GM15510 (cell line): ENCODE results near the gene C1QTNF1.

Source experiments
- POLR2A ChIP-seq: IDR thresholded peaks from 3 replicates; pipeline ENCODE4 v1.6.1; 2011; ENCODE audit warnings: borderline replicate concordance; ENCODE audit not compliant: insufficient read length; ENCODE audit errors: extremely low read depth

The C1QTNF1 gene

GRCh38 chr17:79023886-79024771 is at the start of gene C1QTNF1:
Gene C1QTNF1 (plus strand): TSS chr17:79024169. CDS start chr17:79043969, 19,800 bp downstream.
- no peak for TF ChIP-seq POLR2A

DNA sequence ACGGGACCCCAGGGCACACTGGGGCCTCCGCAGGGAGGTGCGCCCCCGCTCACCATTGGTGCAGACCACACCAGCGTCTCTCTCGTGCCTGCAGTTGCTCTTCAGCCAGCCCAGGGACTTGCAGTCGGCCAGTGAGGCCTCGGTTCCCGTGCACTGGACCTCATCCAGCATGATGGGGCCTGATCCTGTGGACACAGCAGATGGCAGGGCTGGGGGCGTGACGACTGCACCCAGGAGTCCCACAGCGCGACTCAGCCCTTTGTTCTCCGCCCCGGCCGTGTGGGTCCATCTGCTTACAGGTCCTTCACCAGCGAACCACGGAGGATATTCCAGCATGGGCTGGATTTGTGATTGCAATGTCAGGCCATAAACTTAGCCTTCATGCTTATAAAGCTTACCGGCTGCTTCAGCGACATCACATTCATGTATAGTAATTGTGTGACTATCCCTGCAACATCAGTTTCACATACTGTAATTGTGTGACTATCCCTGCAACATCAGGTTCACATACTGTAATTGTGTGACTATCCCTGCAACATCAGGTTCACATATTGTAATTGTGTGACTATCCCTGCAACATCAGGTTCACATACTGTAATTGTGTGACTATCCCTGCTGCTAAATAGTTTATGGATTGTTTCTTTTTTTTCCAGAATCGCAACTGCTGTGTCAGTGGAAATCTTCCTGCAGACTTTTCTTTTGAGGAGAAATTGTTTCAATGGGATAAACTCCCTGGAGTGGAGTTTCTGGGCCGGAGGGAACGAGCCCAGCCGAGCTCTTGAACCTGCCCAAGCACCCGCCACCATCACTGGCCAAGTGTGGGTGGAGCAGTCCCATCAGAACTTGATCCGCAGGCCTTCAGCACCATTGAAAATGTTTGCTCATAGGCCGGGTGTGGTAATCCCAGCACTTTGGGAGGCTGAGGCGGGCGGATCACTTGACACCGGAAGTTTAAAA is 49.1 kb upstream of the C1QTNF1 start:
- TF ChIP-seq POLR2A, result no peak

GRCh38 chr17:78976907-78977680 is 46.9 kb upstream of the C1QTNF1 start:
- no peak for TF ChIP-seq POLR2A

DNA sequence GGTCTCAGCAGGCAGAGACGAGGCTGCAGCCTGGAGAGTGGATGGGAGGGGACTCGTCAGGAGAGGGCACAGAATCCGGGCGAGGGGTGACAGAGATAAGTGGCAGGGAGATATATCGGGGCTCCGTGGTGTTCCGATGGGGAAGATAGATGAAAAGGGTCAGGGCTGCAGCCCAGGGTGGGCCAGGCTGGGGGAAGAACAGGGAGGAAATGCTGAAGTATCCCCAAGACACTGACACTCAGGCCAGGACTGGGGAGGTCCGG is 46.4 kb upstream of the C1QTNF1 start:
- no peak for TF ChIP-seq POLR2A

DNA sequence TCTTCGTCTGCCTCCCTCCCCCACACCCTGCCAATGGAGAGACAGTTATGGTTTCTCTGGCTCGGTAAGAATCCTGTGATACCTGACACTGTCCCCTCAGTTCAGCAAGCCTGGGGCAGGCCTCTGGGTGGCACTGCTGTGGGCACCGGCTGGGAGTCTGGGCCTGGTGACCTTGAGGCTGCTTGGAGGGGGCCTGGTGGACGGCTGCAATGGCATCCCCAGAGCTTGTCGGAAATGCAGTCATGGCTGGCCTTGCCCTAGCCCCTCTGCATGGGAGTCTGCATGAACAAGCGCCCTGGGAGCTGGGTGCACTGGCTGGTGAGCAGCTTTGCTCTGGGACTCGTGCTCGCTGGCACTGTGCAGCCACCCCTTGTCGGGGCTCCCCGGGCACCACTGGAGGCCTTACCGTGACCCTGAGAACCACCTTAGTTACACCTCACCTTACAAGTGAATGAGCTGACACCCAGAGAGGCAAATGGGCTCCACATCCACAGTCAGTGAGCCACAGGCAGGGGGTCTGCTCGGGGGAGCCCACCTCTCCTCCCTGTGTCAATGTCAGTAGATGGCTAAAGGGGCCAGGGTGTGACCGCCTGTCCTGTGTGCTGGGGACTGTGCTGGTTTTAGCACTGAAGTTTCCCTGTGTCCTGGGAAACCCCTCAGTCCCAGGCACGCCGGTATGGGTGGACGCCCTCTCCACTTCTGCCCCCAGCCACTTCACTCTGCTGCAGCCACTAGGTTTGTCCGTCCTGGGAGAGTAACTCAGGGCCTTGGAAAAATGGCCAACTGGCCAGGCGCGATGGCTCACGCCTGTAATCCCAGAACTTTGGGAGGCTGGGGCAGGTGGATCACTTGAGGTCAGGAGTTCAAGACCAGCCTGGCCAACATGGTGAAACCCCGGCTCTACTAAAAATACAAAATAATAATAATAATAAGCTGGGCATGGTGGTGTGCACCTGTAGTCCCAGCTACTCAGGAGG is 45.7 kb upstream of the C1QTNF1 start:
- no peak for TF ChIP-seq POLR2A

GRCh38 chr17:78979780-78980623 is 44.0 kb upstream of the C1QTNF1 start, which contains the start of gene LGALS3BP:
Gene LGALS3BP (minus strand): TSS chr17:78979923. CDS start chr17:78977191, 2,732 bp downstream.
- no peak for TF ChIP-seq POLR2A

- TF ChIP-seq POLR2A, result no peak
These were observed 43.4 kb upstream of the C1QTNF1 start for GRCh38 chr17:78980624-78980972.

DNA sequence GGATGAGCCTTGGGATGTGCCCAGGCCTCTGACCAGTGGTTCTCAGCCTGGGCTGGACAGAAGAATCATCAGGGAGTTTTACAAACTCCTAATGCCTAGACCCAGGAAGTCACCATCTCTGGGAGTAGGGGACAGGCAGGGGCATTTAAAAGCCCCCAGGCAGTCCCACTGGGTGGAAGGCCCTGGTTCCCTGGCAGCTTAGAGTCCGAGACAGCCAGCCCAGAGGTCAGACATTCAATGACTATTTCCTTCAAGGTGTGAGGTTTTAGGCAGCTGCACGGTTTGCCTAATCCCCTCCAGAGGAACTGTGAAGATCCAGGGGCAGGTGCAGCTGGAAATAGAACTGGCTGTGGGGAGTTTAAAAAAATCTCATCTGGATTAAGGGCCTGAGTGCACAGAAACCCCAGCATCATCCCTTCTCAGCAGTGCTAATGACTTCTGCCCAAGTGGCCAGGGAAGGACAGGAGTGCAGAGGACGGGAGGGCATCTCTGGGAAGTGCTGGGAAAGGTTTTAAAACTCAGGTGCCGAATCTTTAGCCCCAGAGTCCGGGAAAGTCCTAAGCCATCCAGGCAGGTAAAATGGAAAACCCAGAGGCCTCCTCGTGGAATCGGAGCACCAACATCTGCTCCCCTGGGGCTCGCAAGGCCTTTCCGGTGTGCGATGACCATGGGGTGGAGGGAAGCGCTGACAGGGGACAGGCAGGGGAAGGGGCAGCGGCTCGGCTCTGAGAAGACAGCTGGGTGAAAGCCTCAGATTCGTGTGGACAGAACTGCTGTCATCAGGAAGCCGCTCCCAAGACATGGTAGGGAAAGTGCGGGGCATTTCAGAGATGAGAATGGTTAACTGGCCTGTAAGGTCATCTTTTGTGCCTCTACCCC is 42.7 kb upstream of the C1QTNF1 start:
- no peak for TF ChIP-seq POLR2A

- TF ChIP-seq POLR2A, result no peak
These were observed 38.6 kb upstream of the C1QTNF1 start for GRCh38 chr17:78985395-78985794.

DNA sequence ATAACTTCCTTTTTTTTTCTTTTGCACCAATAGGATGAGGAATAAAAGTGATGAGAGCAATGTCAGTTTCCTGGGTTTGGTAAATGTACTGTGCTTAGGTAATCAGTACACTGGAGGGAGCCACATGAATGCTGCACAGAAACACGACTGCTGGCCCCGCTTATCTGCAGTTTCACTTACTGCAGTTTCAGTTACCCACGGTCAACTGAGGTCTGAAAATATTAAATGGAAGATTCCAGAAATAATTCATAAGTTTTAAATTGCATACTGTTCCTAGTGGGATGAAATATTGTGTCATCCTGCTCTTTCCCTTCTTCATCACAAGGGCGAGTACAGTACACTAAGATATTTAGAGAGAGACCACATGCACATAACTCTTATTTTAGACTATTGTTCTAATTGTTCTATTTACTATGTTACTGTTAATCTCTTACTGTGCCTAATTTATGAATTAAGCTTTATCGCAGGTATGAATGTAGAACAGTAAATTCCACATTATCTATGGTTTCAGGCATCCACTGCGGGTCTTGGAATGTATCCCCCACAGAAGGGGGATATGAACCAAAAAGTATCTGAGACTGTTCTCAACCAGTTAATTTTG is 37.8 kb upstream of the C1QTNF1 start:
- TF ChIP-seq POLR2A, result no peak

- no peak for TF ChIP-seq POLR2A
These were observed 37.2 kb upstream of the C1QTNF1 start for GRCh38 chr17:78986649-78987328.
